Fibroblast of lung (primary cell): ENCODE measurements around the gene RELL2. TPM values are rescaled to one million over a fixed set of nuclear protein-coding genes. Genes with fewer than 3 reads are reported as not detected.
A peak's percentile ranks its signal among the peaks of the same experiment; 100 is the strongest.

ENCODE experiments used
- DNase-seq, 2 donors: peaks; one replicate each; pipeline versions ENCODE4 v3.0.0 to v3.0.0-alpha.2; 2010; ENCODE audit warnings: low read depth in 2 of 2
- H2AFZ ChIP-seq: 2 replicates; pipeline ENCODE4 v1.5.1; 2012; ENCODE audit warnings: low read length, control low read depth, inconsistent platforms
- H3K27ac ChIP-seq: 2 replicates; pipeline ENCODE4 v1.5.1; 2011; ENCODE audit warnings: low read length, control low read depth; ENCODE audit not compliant: insufficient read depth
- H3K27me3 ChIP-seq: 2 replicates; pipeline ENCODE4 v1.5.1; 2011; ENCODE audit warnings: mild to moderate bottlenecking, low read length; ENCODE audit not compliant: control insufficient read depth, insufficient read depth
- H3K36me3 ChIP-seq: 2 replicates; pipeline ENCODE4 v1.5.1; 2011; ENCODE audit warnings: low read length; ENCODE audit not compliant: control insufficient read depth, insufficient read depth
- H3K4me1 ChIP-seq: 2 replicates; pipeline ENCODE4 v1.5.1; 2011; ENCODE audit warnings: low read length; ENCODE audit not compliant: control insufficient read depth, insufficient read depth; ENCODE audit errors: extremely low read depth
- H3K4me2 ChIP-seq: 2 replicates; pipeline ENCODE4 v1.5.1; 2011; ENCODE audit warnings: low read length, control low read depth; ENCODE audit not compliant: insufficient read depth; ENCODE audit errors: extremely low read depth
- H3K4me3 ChIP-seq, 4 experiments: fragments of 200-600 bp in 1 of 4; sonication (generic) in 1 of 4; replicated peaks in 1 of 4; 2 replicates each; pipeline ENCODE4 v1.5.1; 2011 to 2016; ENCODE audit warnings: low read length in 4 of 4, low read depth in 3 of 4, mild to moderate bottlenecking in 3 of 4, control low read depth in 2 of 4, inconsistent platforms in 1 of 4, mixed read lengths in 1 of 4; ENCODE audit not compliant: insufficient read depth in 1 of 4; ENCODE audit errors: control extremely low read depth in 1 of 4
- H3K79me2 ChIP-seq: 2 replicates; pipeline ENCODE4 v1.5.1; 2012; ENCODE audit warnings: mild to moderate bottlenecking, low read length, inconsistent platforms; ENCODE audit not compliant: control insufficient read depth, insufficient read depth
- H3K9ac ChIP-seq: 2 replicates; pipeline ENCODE4 v1.5.1; 2011; ENCODE audit warnings: mild to moderate bottlenecking, low read length, control low read depth; ENCODE audit not compliant: insufficient read depth
- H3K9me3 ChIP-seq: 2 replicates; pipeline ENCODE4 v1.5.1; 2012; ENCODE audit warnings: low read depth, low read length; ENCODE audit not compliant: control insufficient read depth, insufficient read depth
- H4K20me1 ChIP-seq: 2 replicates; pipeline ENCODE4 v1.5.1; 2011; ENCODE audit warnings: low read length; ENCODE audit not compliant: control insufficient read depth, insufficient read depth; ENCODE audit errors: extremely low read depth
- EZH2 ChIP-seq: IDR thresholded peaks from 2 replicates; pipeline ENCODE4 v1.5.1; 2012; ENCODE audit warnings: low read length, control low read depth, mild to moderate bottlenecking; ENCODE audit errors: missing control alignments
- polyA plus RNA-seq, 2 donors: library from polyadenylated mRNA; depleted of rRNA in 1 of 2; stranded (reverse) in 1 of 2; unstranded in 1 of 2; fragments of >200 nt; gene quantifications; 2 replicates each; pipeline ENCODE4 v1.2.1, GENCODE V29; 2011 to 2012; ENCODE audit warnings: missing spikeins in 1 of 2
- total RNA-seq: library from RNA; depleted of rRNA; stranded (reverse); fragments of >200 nt; gene quantifications from 2 replicates; pipeline ENCODE4 v1.2.1, GENCODE V29; 2014
- TF ChIP-seq, protein P1 (sequence below), 2 donors: IDR thresholded peaks in 1 of 2; conservative IDR thresholded peaks in 1 of 2; 1 replicate in 1 of 2; 2 replicates in 1 of 2; pipeline ENCODE4 v1.5.1; 2011 to 2012; ENCODE audit warnings: low read length in 2 of 2, control low read depth in 1 of 2, inconsistent platforms in 1 of 2, low read depth in 1 of 2, mild to moderate bottlenecking in 1 of 2

The RELL2 gene
- total and polyA plus RNA-seq, 2 donors (not counting 1 experiment from before 2014, with no cell fraction given), result 3.0 to 3.7 TPM

DNA sequence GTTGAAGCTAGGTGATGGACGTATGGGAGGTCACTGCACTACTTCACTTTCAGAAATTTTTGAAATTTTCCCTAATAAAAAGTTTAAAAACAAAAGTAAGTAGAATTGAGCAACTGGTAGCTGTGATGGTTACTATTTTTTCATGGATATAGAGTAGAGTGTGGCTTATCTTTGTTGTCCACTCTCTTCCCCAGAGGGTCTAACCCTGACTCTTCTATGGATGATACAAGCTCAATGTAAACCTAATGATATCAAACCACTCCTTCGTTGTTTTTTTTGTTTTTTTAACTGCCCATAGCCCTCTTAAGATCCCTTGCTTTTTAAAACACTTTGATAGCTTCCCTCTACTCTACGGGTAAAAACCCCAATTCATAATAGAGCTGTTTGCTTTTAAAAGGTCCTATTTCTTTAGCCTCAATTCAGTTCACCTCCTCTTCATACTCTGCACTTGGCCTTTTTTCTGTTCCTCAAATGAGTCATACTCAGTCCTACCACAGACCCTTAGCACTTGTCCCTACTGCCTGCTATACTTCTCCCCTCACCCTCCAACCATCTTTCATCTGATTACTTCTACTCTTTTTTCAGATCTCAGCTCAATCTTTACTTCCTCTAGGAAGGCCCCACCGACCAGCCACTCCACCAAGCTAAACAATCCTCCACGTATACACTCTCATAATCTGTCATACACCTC is 2.8 kb upstream of the RELL2 start:
- H4K20me1 ChIP-seq, result no peaks in the 10 kb centered on the region

GRCh38 chr5:141634720-141635119 is 2.1 kb upstream of the RELL2 start:
- Histone ChIP-seq H3K27ac (no peak overlapping the region), H3K9ac (no peak overlapping the region), H3K36me3 (peaks cover 6% of the 10 kb centered on the region), H3K79me2 (peaks cover 41% of the 10 kb centered on the region), H3K4me3 (no peak overlapping the region), H3K9me3 (no peaks in the 10 kb centered on the region), H4K20me1 (no peaks in the 10 kb centered on the region), H3K4me1 (peaks cover 2% of the 10 kb centered on the region), H3K4me2 (no peak overlapping the region), H2AFZ (no peak overlapping the region), H3K27me3 (no peaks in the 10 kb centered on the region)
- TF ChIP-seq, protein P1, sequence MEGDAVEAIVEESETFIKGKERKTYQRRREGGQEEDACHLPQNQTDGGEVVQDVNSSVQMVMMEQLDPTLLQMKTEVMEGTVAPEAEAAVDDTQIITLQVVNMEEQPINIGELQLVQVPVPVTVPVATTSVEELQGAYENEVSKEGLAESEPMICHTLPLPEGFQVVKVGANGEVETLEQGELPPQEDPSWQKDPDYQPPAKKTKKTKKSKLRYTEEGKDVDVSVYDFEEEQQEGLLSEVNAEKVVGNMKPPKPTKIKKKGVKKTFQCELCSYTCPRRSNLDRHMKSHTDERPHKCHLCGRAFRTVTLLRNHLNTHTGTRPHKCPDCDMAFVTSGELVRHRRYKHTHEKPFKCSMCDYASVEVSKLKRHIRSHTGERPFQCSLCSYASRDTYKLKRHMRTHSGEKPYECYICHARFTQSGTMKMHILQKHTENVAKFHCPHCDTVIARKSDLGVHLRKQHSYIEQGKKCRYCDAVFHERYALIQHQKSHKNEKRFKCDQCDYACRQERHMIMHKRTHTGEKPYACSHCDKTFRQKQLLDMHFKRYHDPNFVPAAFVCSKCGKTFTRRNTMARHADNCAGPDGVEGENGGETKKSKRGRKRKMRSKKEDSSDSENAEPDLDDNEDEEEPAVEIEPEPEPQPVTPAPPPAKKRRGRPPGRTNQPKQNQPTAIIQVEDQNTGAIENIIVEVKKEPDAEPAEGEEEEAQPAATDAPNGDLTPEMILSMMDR (conservative IDR thresholded peaks at IDR 0.05 in 1 of 2, IDR thresholded peaks at IDR 0.05 in 1 of 2; ENCODE audit: low read depth in 1 of 2, low read length in 2 of 2), result no peak
- TF ChIP-seq EZH2, result no peak
- DNase-seq, result no peak

More for the DNA sequence above, 2.8 kb upstream of the RELL2 start:
- H3K9me3 ChIP-seq, result no peaks in the 10 kb centered on the region
- H3K79me2 ChIP-seq, result peaks cover 41% of the 10 kb centered on the region
- H3K4me2 ChIP-seq, result peak overlapping the region; percentile 9
- no peak overlapping the region for H3K9ac ChIP-seq
- no peaks in the 10 kb centered on the region for H3K27me3 ChIP-seq
- no peak overlapping the region for H2AFZ ChIP-seq
- DNase-seq, result no peak
- TF ChIP-seq, protein P1 (conservative IDR thresholded peaks at IDR 0.05 in 1 of 2, IDR thresholded peaks at IDR 0.05 in 1 of 2; ENCODE audit: low read depth in 1 of 2, low read length in 2 of 2), result no peak
- TF ChIP-seq EZH2, result no peak
- H3K4me1 ChIP-seq, result peaks cover 2% of the 10 kb centered on the region
- H3K27ac ChIP-seq, result no peak overlapping the region
- peaks cover 9% of the 10 kb centered on the region for H3K36me3 ChIP-seq
- no peak overlapping the region for H3K4me3 ChIP-seq

DNA sequence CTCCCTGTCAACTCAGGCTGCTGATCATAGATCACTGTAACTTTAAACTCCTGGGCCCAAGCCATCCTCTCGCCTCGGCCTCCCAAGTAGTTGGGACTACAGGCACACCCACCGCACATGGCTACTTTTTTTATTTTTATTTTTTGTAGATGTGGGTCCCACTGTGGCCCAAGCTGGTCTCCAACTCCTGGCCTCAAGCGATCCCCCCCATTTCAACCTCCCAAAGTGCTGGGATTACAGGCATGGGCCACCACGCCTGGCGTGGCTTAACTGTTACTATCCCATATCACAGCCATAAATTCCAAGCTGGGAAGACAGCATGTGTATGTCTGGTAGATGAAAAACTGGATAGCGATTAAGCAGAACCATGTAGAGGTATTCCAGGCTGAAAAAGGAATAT is 1.2 kb upstream of the RELL2 start:
- TF ChIP-seq EZH2, result no peak
- TF ChIP-seq, protein P1 (conservative IDR thresholded peaks at IDR 0.05 in 1 of 2, IDR thresholded peaks at IDR 0.05 in 1 of 2; ENCODE audit: low read depth in 1 of 2, low read length in 2 of 2), result no peak
- Histone ChIP-seq H3K9ac (no peak overlapping the region), H3K36me3 (peaks cover 2% of the 10 kb centered on the region), H2AFZ (no peak overlapping the region), H3K79me2 (peaks cover 37% of the 10 kb centered on the region), H3K4me1 (peaks cover 2% of the 10 kb centered on the region), H3K27ac (no peak overlapping the region), H3K9me3 (no peaks in the 10 kb centered on the region), H4K20me1 (no peaks in the 10 kb centered on the region), H3K4me2 (peak overlapping the region; percentile 92), H3K4me3 (peak overlapping the region; percentile 89 to 99 (median 96)), H3K27me3 (no peaks in the 10 kb centered on the region)
- no peak for DNase-seq
